SK-N-SH treated with all-trans-retinoic acid at 6 μM for 48 hours (cell line): Measurements from ENCODE around the gene RPGRIP1L.
"Not testable (repeated sequence)": the region's sequence is repeated elsewhere in the genome, so short reads cannot be mapped to it uniquely, and the experiment has no call there.

Experiments
- ATAC-seq: fragments of 200-7000 bp; cut with Tn5 transposase; 3 replicates; pipeline ENCODE4 v1.9.1; 2020; ENCODE audit warnings: mild to moderate bottlenecking, moderate library complexity
- ARNTL ChIP-seq: fragments of 450-650 bp; formaldehyde crosslinking; IDR thresholded peaks from 2 replicates; pipeline ENCODE4 v1.5.0; 2020; ENCODE audit warnings: low read depth, mild to moderate bottlenecking, moderate library complexity, borderline replicate concordance
- BACH2 ChIP-seq: fragments of 250-450 bp; sonication (Bioruptor Pico); IDR thresholded peaks from 2 replicates; pipeline ENCODE4 v1.9.0; 2021; ENCODE audit warnings: mild to moderate bottlenecking, borderline replicate concordance
- CREB5 ChIP-seq: fragments of 250-450 bp; sonication (Bioruptor Pico); IDR thresholded peaks from 2 replicates; pipeline ENCODE4 v1.5.1; 2020; ENCODE audit warnings: low read depth, mild to moderate bottlenecking, moderate library complexity
- CSDC2 ChIP-seq: fragments of 250-450 bp; sonication (Bioruptor Pico); IDR thresholded peaks from 2 replicates; pipeline ENCODE4 v1.5.0; 2020; ENCODE audit warnings: mild to moderate bottlenecking, moderate library complexity
- ESRRG ChIP-seq: fragments of 250-450 bp; sonication (Bioruptor Pico); IDR thresholded peaks from 2 replicates; pipeline ENCODE4 v1.6.1; 2021; ENCODE audit warnings: mild to moderate bottlenecking
- GLIS3 ChIP-seq: fragments of 250-450 bp; sonication (Bioruptor Pico); IDR thresholded peaks from 2 replicates; pipeline ENCODE4 v1.5.0; 2020; ENCODE audit warnings: mild to moderate bottlenecking, moderate library complexity
- OSR1 ChIP-seq: fragments of 250-450 bp; sonication (Bioruptor Pico); IDR thresholded peaks from 2 replicates; pipeline ENCODE4 v1.8.0; 2022; ENCODE audit warnings: moderate library complexity, mild to moderate bottlenecking, inconsistent platforms
- PATZ1 ChIP-seq: fragments of 250-450 bp; sonication (Bioruptor Pico); IDR thresholded peaks from 2 replicates; pipeline ENCODE4 v1.8.0; 2020; ENCODE audit warnings: mild to moderate bottlenecking, moderate library complexity, borderline replicate concordance
- PPARA ChIP-seq: fragments of 250-450 bp; sonication (Bioruptor Pico); IDR thresholded peaks from 2 replicates; pipeline ENCODE4 v1.5.0; 2020; ENCODE audit warnings: mild to moderate bottlenecking, borderline replicate concordance
- RARB ChIP-seq: fragments of 250-450 bp; sonication (Bioruptor Pico); IDR thresholded peaks from 2 replicates; pipeline ENCODE4 v1.8.0; 2021; ENCODE audit warnings: mild to moderate bottlenecking, moderate library complexity
- SNAI2 ChIP-seq: fragments of 250-450 bp; sonication (Bioruptor Pico); IDR thresholded peaks from 2 replicates; pipeline ENCODE4 v1.5.0; 2020; ENCODE audit warnings: mild to moderate bottlenecking, moderate library complexity
- TOX ChIP-seq: fragments of 250-450 bp; sonication (Bioruptor Pico); IDR thresholded peaks from 2 replicates; pipeline ENCODE4 v1.8.0; 2021; ENCODE audit warnings: mild to moderate bottlenecking, moderate library complexity, borderline replicate concordance
- ZFP3 ChIP-seq: fragments of 250-450 bp; sonication (Bioruptor Pico); IDR thresholded peaks from 2 replicates; pipeline ENCODE4 v1.5.0; 2020; ENCODE audit warnings: mild to moderate bottlenecking, moderate library complexity
- ZFP30 ChIP-seq: fragments of 450-650 bp; formaldehyde crosslinking; IDR thresholded peaks from 2 replicates; pipeline ENCODE4 v1.5.0; 2022; ENCODE audit warnings: mild to moderate bottlenecking, moderate library complexity
- ZNF565 ChIP-seq: fragments of 450-650 bp; formaldehyde crosslinking; conservative IDR thresholded peaks from 2 replicates; pipeline ENCODE4 v1.5.0; 2020; ENCODE audit warnings: low read depth, mild to moderate bottlenecking, moderate library complexity
- ZNF70 ChIP-seq: fragments of 450-650 bp; formaldehyde crosslinking; IDR thresholded peaks from 2 replicates; pipeline ENCODE4 v1.5.0; 2020; ENCODE audit warnings: mild to moderate bottlenecking, moderate library complexity
- ZNF8 ChIP-seq: fragments of 450-650 bp; formaldehyde crosslinking; IDR thresholded peaks from 2 replicates; pipeline ENCODE4 v1.5.0; 2020; ENCODE audit warnings: mild to moderate bottlenecking, moderate library complexity
- TF ChIP-seq, protein P1 (sequence below): fragments of 250-450 bp; sonication (Bioruptor Pico); IDR thresholded peaks from 2 replicates; pipeline ENCODE4 v1.5.0; 2020; ENCODE audit warnings: mild to moderate bottlenecking, moderate library complexity
- TF ChIP-seq, protein P2 (sequence below): fragments of 250-450 bp; sonication (Bioruptor Pico); IDR thresholded peaks from 2 replicates; pipeline ENCODE4 v1.5.1; 2021; ENCODE audit warnings: mild to moderate bottlenecking, moderate library complexity
- TF ChIP-seq, protein P3 (sequence below): fragments of 250-450 bp; sonication (Bioruptor Pico); IDR thresholded peaks from 2 replicates; pipeline ENCODE4 v1.8.0; 2021; ENCODE audit warnings: low read depth, mild to moderate bottlenecking, moderate library complexity, borderline replicate concordance

The RPGRIP1L gene

DNA sequence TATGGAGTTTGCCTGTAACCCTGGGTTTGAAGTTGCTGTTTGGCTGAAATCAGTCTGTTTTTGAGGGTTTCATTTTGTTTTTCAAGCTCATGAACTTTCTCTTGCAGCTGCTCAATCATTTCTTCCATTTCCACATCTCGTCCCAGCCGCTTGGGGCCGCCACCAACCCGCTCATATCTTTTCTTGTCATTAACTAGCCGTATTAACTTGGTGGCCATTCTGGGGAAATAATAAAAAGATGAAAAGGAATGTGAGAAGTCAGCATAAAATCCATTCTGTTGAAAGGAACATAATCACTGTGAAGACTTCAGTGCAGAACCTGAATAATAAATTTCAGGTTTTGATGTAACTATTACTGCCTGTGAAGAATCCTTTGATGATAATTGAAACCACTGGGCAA, 11.5 kb downstream of the RPGRIP1L start (continued):
- no peak for TF ChIP-seq CREB5
- TF ChIP-seq PATZ1 (CRISPR knock-in tag): no peak
- no peak for TF ChIP-seq BACH2
- no peak for TF ChIP-seq ZNF565 (CRISPR knock-in tag)
- no peak for TF ChIP-seq ZFP3 (CRISPR knock-in tag)

- no peak for ATAC-seq
- no peak for TF ChIP-seq GLIS3
- TF ChIP-seq ZNF8 (CRISPR knock-in tag): no peak
- no peak for TF ChIP-seq ZNF565 (CRISPR knock-in tag)
- no peak for TF ChIP-seq TOX
- TF ChIP-seq, all 23 proteins: peak for 0
Measured at GRCh38 chr16:53690771-53691170, 12.9 kb downstream of the RPGRIP1L start.

- ATAC-seq: no peak
- no peak for TF ChIP-seq PATZ1 (CRISPR knock-in tag)
- no peak for TF ChIP-seq ZFP30 (CRISPR knock-in tag)
- TF ChIP-seq RARB: no peak
- no peak for TF ChIP-seq OSR1
- TF ChIP-seq ZFP3 (CRISPR knock-in tag): no peak
- TF ChIP-seq BACH2: no peak
- TF ChIP-seq CSDC2 (CRISPR knock-in tag): no peak
- TF ChIP-seq, all 23 proteins: peak for 0
Measured at GRCh38 chr16:53689636-53690035, 14.0 kb downstream of the RPGRIP1L start.

GRCh38 chr16:53686710-53687109, 16.9 kb downstream of the RPGRIP1L start:
- TF ChIP-seq BACH2 (no peak), OSR1 (no peak), RARB (no peak), PPARA (CRISPR knock-in tag) (no peak), ESRRG (CRISPR knock-in tag) (no peak), CREB5 (no peak), TOX (no peak), ARNTL (CRISPR knock-in tag) (no peak), SNAI2 (no peak), ZNF565 (CRISPR knock-in tag) (no peak), ZNF70 (no peak), ZNF8 (CRISPR knock-in tag) (no peak), GLIS3 (no peak), ZFP3 (CRISPR knock-in tag) (no peak), PATZ1 (CRISPR knock-in tag) (no peak)
- TF ChIP-seq, protein P1, sequence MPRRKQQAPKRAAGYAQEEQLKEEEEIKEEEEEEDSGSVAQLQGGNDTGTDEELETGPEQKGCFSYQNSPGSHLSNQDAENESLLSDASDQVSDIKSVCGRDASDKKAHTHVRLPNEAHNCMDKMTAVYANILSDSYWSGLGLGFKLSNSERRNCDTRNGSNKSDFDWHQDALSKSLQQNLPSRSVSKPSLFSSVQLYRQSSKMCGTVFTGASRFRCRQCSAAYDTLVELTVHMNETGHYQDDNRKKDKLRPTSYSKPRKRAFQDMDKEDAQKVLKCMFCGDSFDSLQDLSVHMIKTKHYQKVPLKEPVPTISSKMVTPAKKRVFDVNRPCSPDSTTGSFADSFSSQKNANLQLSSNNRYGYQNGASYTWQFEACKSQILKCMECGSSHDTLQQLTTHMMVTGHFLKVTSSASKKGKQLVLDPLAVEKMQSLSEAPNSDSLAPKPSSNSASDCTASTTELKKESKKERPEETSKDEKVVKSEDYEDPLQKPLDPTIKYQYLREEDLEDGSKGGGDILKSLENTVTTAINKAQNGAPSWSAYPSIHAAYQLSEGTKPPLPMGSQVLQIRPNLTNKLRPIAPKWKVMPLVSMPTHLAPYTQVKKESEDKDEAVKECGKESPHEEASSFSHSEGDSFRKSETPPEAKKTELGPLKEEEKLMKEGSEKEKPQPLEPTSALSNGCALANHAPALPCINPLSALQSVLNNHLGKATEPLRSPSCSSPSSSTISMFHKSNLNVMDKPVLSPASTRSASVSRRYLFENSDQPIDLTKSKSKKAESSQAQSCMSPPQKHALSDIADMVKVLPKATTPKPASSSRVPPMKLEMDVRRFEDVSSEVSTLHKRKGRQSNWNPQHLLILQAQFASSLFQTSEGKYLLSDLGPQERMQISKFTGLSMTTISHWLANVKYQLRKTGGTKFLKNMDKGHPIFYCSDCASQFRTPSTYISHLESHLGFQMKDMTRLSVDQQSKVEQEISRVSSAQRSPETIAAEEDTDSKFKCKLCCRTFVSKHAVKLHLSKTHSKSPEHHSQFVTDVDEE (CRISPR knock-in tag): no peak
- TF ChIP-seq, protein P2, sequence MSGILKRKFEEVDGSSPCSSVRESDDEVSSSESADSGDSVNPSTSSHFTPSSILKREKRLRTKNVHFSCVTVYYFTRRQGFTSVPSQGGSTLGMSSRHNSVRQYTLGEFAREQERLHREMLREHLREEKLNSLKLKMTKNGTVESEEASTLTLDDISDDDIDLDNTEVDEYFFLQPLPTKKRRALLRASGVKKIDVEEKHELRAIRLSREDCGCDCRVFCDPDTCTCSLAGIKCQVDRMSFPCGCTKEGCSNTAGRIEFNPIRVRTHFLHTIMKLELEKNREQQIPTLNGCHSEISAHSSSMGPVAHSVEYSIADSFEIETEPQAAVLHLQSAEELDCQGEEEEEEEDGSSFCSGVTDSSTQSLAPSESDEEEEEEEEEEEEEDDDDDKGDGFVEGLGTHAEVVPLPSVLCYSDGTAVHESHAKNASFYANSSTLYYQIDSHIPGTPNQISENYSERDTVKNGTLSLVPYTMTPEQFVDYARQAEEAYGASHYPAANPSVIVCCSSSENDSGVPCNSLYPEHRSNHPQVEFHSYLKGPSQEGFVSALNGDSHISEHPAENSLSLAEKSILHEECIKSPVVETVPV (CRISPR knock-in tag): no peak
- TF ChIP-seq, protein P3, sequence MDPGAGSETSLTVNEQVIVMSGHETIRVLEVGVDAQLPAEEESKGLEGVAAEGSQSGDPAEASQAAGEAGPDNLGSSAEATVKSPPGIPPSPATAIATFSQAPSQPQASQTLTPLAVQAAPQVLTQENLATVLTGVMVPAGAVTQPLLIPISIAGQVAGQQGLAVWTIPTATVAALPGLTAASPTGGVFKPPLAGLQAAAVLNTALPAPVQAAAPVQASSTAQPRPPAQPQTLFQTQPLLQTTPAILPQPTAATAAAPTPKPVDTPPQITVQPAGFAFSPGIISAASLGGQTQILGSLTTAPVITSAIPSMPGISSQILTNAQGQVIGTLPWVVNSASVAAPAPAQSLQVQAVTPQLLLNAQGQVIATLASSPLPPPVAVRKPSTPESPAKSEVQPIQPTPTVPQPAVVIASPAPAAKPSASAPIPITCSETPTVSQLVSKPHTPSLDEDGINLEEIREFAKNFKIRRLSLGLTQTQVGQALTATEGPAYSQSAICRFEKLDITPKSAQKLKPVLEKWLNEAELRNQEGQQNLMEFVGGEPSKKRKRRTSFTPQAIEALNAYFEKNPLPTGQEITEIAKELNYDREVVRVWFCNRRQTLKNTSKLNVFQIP: no peak
- no peak for ATAC-seq

DNA sequence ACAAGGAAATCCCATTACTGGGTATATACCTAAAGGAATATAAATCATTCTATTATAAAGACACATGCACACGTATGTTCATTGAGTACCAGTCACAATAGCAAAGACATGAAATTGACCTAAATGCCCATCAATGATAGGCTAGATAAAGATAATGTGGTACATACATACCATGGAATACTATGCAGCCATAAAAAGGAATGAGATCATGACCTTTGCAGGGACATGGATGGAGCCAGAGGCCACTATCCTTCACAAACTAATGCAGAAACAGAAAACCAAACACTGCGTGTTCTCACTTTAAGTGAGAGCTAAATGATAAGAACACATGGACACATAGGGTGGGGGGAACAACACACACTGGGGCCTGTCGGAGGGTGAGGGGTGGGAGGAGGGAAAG, 18.3 kb downstream of the RPGRIP1L start:
- ATAC-seq: not testable (repeated sequence)
